Fibroblast of skin of right quadriceps (primary cell): ENCODE measurements around the gene OR10H4.
"Not testable (repeated sequence)": the region's sequence is repeated elsewhere in the genome, so short reads cannot be mapped to it uniquely, and the experiment has no call there.

Experiments
- DNase-seq: peaks from one replicate; pipeline ENCODE4 v3.0.0-alpha.2; 2013

Gene OR10H4

GRCh38 chr19:15944401-15944800, 4.4 kb upstream of the OR10H4 start:
- DNase-seq = no peak

GRCh38 chr19:15945301-15945700, 3.5 kb upstream of the OR10H4 start:
- DNase-seq = no peak

- no peak for DNase-seq
Measured at GRCh38 chr19:15954820-15955219, 6.0 kb downstream of the OR10H4 start.

- DNase-seq = no peak
Measured at GRCh38 chr19:15962319-15962718, 13.5 kb downstream of the OR10H4 start.

- DNase-seq = no peak
Measured at GRCh38 chr19:15964231-15964630, 15.4 kb downstream of the OR10H4 start.

GRCh38 chr19:15971224-15971780, 22.5 kb downstream of the OR10H4 start:
- DNase-seq = no peak

- DNase-seq = not testable (repeated sequence)
Measured at GRCh38 chr19:15972043-15972442, 23.2 kb downstream of the OR10H4 start.

- no peak for DNase-seq
Measured at GRCh38 chr19:15974856-15975255, 26.0 kb downstream of the OR10H4 start.

GRCh38 chr19:15976836-15977689, 28.3 kb downstream of the OR10H4 start:
- no peak for DNase-seq

- no peak for DNase-seq
Measured at GRCh38 chr19:15977690-15978089, 28.9 kb downstream of the OR10H4 start.

- DNase-seq = no peak
Measured at GRCh38 chr19:15979293-15979692, 30.5 kb downstream of the OR10H4 start.

- DNase-seq = not testable (repeated sequence)
Measured at GRCh38 chr19:15985831-15986230, 37.0 kb downstream of the OR10H4 start.

- DNase-seq = no peak
Measured at GRCh38 chr19:15986701-15987100, 37.9 kb downstream of the OR10H4 start.

- DNase-seq = no peak
Measured at GRCh38 chr19:15989889-15990288, 41.1 kb downstream of the OR10H4 start.

- no peak for DNase-seq
Measured at GRCh38 chr19:15991602-15992001, 42.8 kb downstream of the OR10H4 start.

- DNase-seq = no peak
Measured at GRCh38 chr19:15992014-15992413, 43.2 kb downstream of the OR10H4 start.

GRCh38 chr19:15995536-15995935, 46.7 kb downstream of the OR10H4 start:
- DNase-seq = no peak

- no peak for DNase-seq
Measured at GRCh38 chr19:15998166-15998565, 49.4 kb downstream of the OR10H4 start.
